ENCODE measurements around the gene ITGB1. TPM values are rescaled to one million over a fixed set of nuclear protein-coding genes. Genes with fewer than 3 reads are reported as not detected.

ITGB1 gene
- total and polyA plus RNA-seq, 9 of the 15 experiments (the other 6 are each of a cell fraction or from before 2014, with no cell fraction given), result 40.2 to 194 (median 155) TPM

GRCh38 chr10:33005322-33006301 is 47.6 kb upstream of the ITGB1 start (continued):
- TF ChIP-seq TCF3 (CRISPR knock-in tag; IDR thresholded peaks at IDR 0.05) (no peak), BRF1 (IDR thresholded peaks at IDR 0.05; ENCODE audit: borderline replicate concordance, extremely low read depth, insufficient read length) (no peak), ZNF512 (tag; IDR thresholded peaks at IDR 0.05) (no peak), CXXC5 (CRISPR knock-in tag; IDR thresholded peaks at IDR 0.05) (peak; percentile 53), POLR2B (IDR thresholded peaks at IDR 0.05; ENCODE audit: low read depth, partially characterized antibody) (no peak), HMBOX1 (IDR thresholded peaks at IDR 0.05) (peak; percentile 62), THRA (IDR thresholded peaks at IDR 0.05) (no peak), NR2F6 (CRISPR knock-in tag; IDR thresholded peaks at IDR 0.05) (no peak), HOMEZ (CRISPR knock-in tag; IDR thresholded peaks at IDR 0.05) (no peak), TCF15 (CRISPR knock-in tag; IDR thresholded peaks at IDR 0.05) (no peak), CHAMP1 (IDR thresholded peaks at IDR 0.05) (no peak), ZBTB49 (CRISPR knock-in tag; IDR thresholded peaks at IDR 0.05; ENCODE audit: borderline replicate concordance) (no peak)
